Skeletal muscle tissue (tissue), 4 donors: ENCODE data around the gene SPAG5. TPM values are rescaled to one million over a fixed set of nuclear protein-coding genes. Genes with fewer than 3 reads are reported as not detected.

Source experiments
- H3K27ac ChIP-seq: one replicate; pipeline ENCODE4 v1.7.0; 2013; ENCODE audit warnings: mild to moderate bottlenecking, low read depth, low read length, inconsistent platforms
- H3K27me3 ChIP-seq, 3 donors: one replicate each; pipeline ENCODE4 v1.7.0; 2013; ENCODE audit warnings: low read length in 3 of 3; ENCODE audit not compliant: control insufficient read depth in 3 of 3, insufficient read depth in 3 of 3
- H3K36me3 ChIP-seq, 3 donors: one replicate each; pipeline ENCODE4 v1.7.0; 2013; ENCODE audit warnings: low read length in 3 of 3; ENCODE audit not compliant: control insufficient read depth in 3 of 3, insufficient read depth in 3 of 3
- H3K4me1 ChIP-seq, 3 donors: one replicate each; pipeline ENCODE4 v1.7.0; 2013; ENCODE audit warnings: low read length in 3 of 3, mild to moderate bottlenecking in 3 of 3; ENCODE audit not compliant: control insufficient read depth in 3 of 3, insufficient read depth in 3 of 3
- H3K4me3 ChIP-seq, 3 donors: one replicate each; pipeline ENCODE4 v1.7.0; 2013; ENCODE audit warnings: low read length in 3 of 3
- H3K9ac ChIP-seq, 3 donors: one replicate each; pipeline ENCODE4 v1.7.0; 2013; ENCODE audit warnings: low read length in 3 of 3, mild to moderate bottlenecking in 3 of 3, moderate library complexity in 2 of 3, low read depth in 1 of 3
- H3K9me3 ChIP-seq, 3 donors: one replicate each; pipeline ENCODE4 v1.7.0; 2013; ENCODE audit warnings: low read length in 3 of 3; ENCODE audit not compliant: control insufficient read depth in 3 of 3
- total RNA-seq: library from RNA; depleted of rRNA; stranded (reverse); fragments of >200 nt; gene quantifications from one replicate; pipeline ENCODE4 v1.2.3, GENCODE V29; 2014
- donor health status: Osteomylitis.

The SPAG5 gene
- total RNA-seq, 1 donor from 2014 or later = 5.7 TPM

DNA sequence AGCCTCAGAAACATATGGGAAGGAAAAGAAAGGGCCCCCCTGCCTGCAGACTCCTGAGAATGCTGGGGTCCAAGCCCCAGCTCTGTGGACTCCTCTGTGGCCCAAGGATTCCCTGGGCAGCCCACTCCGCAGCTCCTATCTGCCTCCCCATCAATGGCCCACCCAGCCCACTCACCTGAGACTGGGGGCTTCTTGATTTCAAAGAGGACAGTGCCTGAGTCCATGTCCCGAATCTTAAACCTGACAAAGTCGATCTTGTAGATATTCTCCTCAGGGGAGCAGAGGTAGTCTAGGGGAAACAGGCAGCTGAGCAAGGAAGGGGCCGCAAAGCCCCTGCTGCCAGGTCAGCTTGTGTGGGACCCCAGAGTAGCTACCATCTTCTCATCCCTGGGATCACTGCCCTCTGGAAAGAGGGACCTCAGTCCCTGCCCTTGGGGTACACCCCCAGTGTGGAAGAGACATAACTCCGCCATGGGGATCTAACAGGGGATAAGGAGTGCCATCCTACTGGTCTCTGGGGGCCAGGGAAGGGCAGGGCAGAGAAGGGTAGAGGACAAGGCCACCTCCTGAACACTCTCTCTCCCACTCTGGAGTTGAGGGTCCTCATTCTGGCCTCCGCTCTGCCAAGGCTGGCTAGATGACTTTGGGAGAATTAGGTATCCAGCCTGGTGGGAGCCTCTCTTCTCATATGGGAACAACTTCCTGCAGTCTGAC is 50.3 kb downstream of the SPAG5 start:
- H3K27ac ChIP-seq = no peak overlapping the region
- H3K36me3 ChIP-seq = peaks cover 2 to 7% (median 4%) of the 10 kb centered on the region in 3 donors
- peaks cover 7 to 17% (median 15%) of the 10 kb centered on the region in 3 donors for H3K4me1 ChIP-seq
- no peaks in the 10 kb centered on the region for H3K27me3 ChIP-seq
- H3K9me3 ChIP-seq = no peaks in the 10 kb centered on the region
- no peak overlapping the region for H3K4me3 ChIP-seq
- H3K9ac ChIP-seq = no peak overlapping the region

DNA sequence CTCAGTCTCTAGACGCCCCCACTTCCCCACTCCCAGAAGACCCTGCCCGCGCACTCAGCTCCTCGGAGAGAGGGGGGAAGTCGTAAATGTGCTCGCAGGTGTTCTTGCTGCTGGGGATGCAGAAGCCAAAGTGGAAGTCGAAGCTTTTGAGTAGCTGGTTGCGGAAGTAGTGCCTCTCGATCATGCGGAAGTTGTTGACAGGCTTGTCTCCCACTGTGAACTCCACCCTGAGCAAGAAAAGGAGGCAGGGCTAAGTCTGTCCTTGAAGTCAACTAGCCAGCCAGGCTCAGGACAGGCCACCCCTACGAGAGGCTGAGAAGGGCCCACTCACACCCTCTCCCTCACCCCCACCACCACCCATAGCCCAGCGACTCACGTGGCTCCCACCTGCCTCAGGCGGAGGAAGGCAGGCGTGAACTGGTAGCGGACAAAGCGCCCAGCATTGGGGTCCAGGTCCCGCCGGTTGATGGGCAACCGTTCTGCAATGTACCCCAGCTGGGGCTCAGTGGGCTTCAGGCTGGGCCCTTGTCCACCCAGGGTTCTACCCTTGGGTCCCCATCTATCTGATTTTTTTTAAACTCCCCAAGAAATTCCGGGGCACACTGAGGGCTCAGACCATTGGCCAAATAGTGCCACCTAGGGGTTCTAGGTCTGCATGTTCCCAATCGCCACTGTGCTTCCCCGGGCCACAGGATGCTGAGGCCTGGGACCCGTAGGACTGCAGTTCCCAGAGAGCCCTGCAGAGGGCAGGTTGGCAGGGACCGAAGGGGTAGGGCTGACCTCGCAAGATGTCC is 51.0 kb downstream of the SPAG5 start:
- H3K9ac ChIP-seq = no peak overlapping the region
- H3K27ac ChIP-seq = no peak overlapping the region

GRCh38 chr17:28547096-28547622 is 51.7 kb downstream of the SPAG5 start:
- Histone ChIP-seq H3K4me1 (peaks cover 7 to 13% (median 11%) of the 10 kb centered on the region in 3 donors), H3K27me3 (no peaks in the 10 kb centered on the region), H3K27ac (no peak overlapping the region), H3K36me3 (peaks cover 0 to 7% (median 3%) of the 10 kb centered on the region in 3 donors), H3K4me3 (no peak overlapping the region), H3K9ac (no peak overlapping the region), H3K9me3 (no peaks in the 10 kb centered on the region)

More for the DNA sequence above, 51.0 kb downstream of the SPAG5 start:
- Histone ChIP-seq H3K4me1 (peaks cover 7 to 16% (median 13%) of the 10 kb centered on the region in 3 donors), H3K27me3 (no peaks in the 10 kb centered on the region), H3K36me3 (peaks cover 0 to 7% (median 3%) of the 10 kb centered on the region in 3 donors), H3K9me3 (no peaks in the 10 kb centered on the region), H3K4me3 (no peak overlapping the region)

DNA sequence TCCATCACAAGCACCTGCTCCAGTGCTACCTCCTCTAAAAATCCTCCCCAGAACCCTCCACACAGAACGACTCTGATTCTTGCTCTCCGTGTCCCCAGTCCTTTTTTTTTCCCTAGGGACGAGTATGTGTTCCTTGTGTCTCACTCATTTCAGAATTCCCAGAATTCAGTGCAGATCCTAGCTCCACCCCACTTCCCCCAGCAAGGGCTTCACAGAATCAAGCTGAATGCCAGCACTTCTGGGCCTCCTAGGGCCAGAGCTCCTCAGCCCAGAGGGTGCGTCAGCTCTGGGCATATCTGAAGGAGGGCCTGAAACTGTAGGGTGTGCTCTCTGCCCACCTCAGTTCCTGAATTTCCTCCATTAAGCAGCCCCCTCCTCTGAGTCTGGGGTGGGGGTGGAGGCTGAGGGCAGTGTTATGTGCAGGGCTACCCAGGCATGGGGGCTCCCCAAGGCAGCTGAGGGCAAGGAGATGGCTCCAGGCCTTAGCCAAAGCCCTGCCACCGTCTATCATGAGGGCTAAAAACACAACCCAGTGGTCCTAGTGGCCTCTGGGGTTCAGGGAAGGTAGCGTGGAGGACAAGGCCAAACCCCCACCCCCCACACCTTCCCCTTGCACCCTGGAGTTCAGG is 52.9 kb downstream of the SPAG5 start:
- H3K27ac ChIP-seq = no peak overlapping the region

GRCh38 chr17:28545141-28545503 is 53.7 kb downstream of the SPAG5 start:
- Histone ChIP-seq H3K4me1 (peaks cover 0 to 8% (median 2%) of the 10 kb centered on the region in 3 donors), H3K9me3 (no peaks in the 10 kb centered on the region), H3K36me3 (peaks cover 0 to 7% (median 3%) of the 10 kb centered on the region in 3 donors), H3K27me3 (no peaks in the 10 kb centered on the region), H3K9ac (no peak overlapping the region), H3K27ac (no peak overlapping the region), H3K4me3 (no peak overlapping the region)

More for the DNA sequence above, 52.9 kb downstream of the SPAG5 start:
- Histone ChIP-seq H3K9me3 (no peaks in the 10 kb centered on the region), H3K4me3 (no peak overlapping the region), H3K9ac (no peak overlapping the region), H3K36me3 (peaks cover 0 to 7% (median 3%) of the 10 kb centered on the region in 3 donors), H3K4me1 (peaks cover 2 to 8% (median 4%) of the 10 kb centered on the region in 3 donors), H3K27me3 (no peaks in the 10 kb centered on the region)

- Histone ChIP-seq H3K27ac (no peak overlapping the region), H3K4me1 (peaks cover 0 to 5% (median 0%) of the 10 kb centered on the region in 3 donors), H3K9ac (no peak overlapping the region), H3K27me3 (no peaks in the 10 kb centered on the region), H3K9me3 (no peaks in the 10 kb centered on the region), H3K36me3 (peaks cover 0 to 7% (median 3%) of the 10 kb centered on the region in 3 donors), H3K4me3 (no peak overlapping the region)
Observed at GRCh38 chr17:28544402-28545140, 54.3 kb downstream of the SPAG5 start.

DNA sequence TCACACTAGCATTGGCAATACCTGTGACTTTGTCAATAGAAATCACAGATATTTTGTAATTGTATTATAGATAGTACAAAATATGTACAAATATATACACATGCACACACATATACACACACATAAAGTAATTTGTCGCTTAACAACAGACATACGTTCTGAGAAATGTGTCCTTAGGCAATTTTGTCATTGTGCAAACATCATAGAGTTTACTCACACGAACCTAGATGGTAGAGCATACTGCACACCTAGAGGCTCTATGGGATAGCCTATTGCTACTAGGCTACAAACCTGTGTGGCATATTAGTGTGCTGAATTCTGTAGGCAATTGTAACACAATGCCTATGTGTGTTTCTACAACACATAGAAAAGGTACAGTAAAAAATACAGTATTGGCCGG is 57.4 kb downstream of the SPAG5 start:
- H3K9me3 ChIP-seq = no peaks in the 10 kb centered on the region
- H3K36me3 ChIP-seq = peaks cover 0 to 2% (median 0%) of the 10 kb centered on the region in 3 donors
- H3K9ac ChIP-seq = no peak overlapping the region
- H3K4me3 ChIP-seq = no peak overlapping the region
- H3K27ac ChIP-seq = no peak overlapping the region
- no peaks in the 10 kb centered on the region for H3K27me3 ChIP-seq
- no peaks in the 10 kb centered on the region for H3K4me1 ChIP-seq

DNA sequence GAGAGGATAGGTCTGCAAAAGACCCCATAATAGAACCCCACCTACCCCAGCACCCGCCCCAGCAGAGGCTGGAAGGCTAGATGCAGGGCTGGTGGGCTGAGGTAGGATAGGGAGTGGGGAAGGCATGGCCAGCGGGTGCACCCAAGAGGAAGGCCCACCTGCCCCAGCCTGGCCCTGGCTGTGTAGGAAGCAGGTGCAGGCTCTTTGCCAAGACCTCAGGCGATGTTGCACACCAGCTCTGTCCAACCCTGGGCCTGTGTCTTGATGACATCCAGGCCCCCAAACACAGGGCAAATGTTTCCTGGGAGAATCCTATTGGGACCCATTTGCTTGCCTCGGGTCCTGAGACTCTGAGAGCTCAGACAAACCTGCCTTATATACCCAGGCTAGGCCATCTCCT is 58.6 kb downstream of the SPAG5 start:
- Histone ChIP-seq H3K9me3 (no peaks in the 10 kb centered on the region), H3K4me1 (no peaks in the 10 kb centered on the region), H3K27me3 (no peaks in the 10 kb centered on the region), H3K9ac (no peak overlapping the region), H3K36me3 (no peaks in the 10 kb centered on the region), H3K27ac (no peak overlapping the region), H3K4me3 (no peak overlapping the region)

- H3K27me3 ChIP-seq = peaks cover 0 to 3% (median 0%) of the 10 kb centered on the region in 3 donors
Observed at GRCh38 chr17:28538296-28538895, 60.4 kb downstream of the SPAG5 start.

More at GRCh38 chr17:28538296-28538895, 60.4 kb downstream of the SPAG5 start:
- no peak overlapping the region for H3K4me3 ChIP-seq
- no peaks in the 10 kb centered on the region for H3K4me1 ChIP-seq
- no peaks in the 10 kb centered on the region for H3K36me3 ChIP-seq
- H3K27ac ChIP-seq = no peak overlapping the region
- no peaks in the 10 kb centered on the region for H3K9me3 ChIP-seq
- H3K9ac ChIP-seq = no peak overlapping the region
